CD8-positive, alpha-beta memory T cell (primary cell): Measurements from ENCODE around the gene DIDO1. TPM values are rescaled to one million over a fixed set of nuclear protein-coding genes. Genes with fewer than 3 reads are reported as not detected.

ENCODE experiments used
- CTCF ChIA-PET: fragments of 350-600 bp; sonication (Branson Sonifier 250); formaldehyde crosslinking; loops from one replicate; lab custom pipeline; 2021; ENCODE audit warnings: antibody characterized with exemption; lab: Charles Lee
- POLR2A ChIA-PET: fragments of 350-600 bp; sonication (Branson Sonifier 250); formaldehyde crosslinking; loops from one replicate; lab custom pipeline; 2021; ENCODE audit warnings: antibody characterized with exemption; lab: Charles Lee
- DNase-seq, 5 donors: peaks; one replicate each; pipeline versions ENCODE4 v3.0.0 to v3.0.0-alpha.2; 2020 to 2022; ENCODE audit warnings: mixed read lengths in 1 of 5
- H3K27ac ChIP-seq: one replicate; pipeline ENCODE4 v1.7.0; 2013; ENCODE audit warnings: low read depth, mild to moderate bottlenecking, low read length, moderate library complexity
- H3K27me3 ChIP-seq: 2 replicates; pipeline ENCODE4 v1.7.0; 2013; ENCODE audit warnings: low read length, mild to moderate bottlenecking; ENCODE audit not compliant: insufficient read depth, poor library complexity, severe bottlenecking
- H3K36me3 ChIP-seq: 2 replicates; pipeline ENCODE4 v1.7.0; 2013; ENCODE audit warnings: mild to moderate bottlenecking, low read length, moderate library complexity; ENCODE audit not compliant: insufficient read depth
- H3K4me1 ChIP-seq: 2 replicates; pipeline ENCODE4 v1.7.0; 2013; ENCODE audit warnings: mild to moderate bottlenecking, low read length, moderate library complexity; ENCODE audit not compliant: insufficient read depth
- H3K4me3 ChIP-seq: 2 replicates; pipeline ENCODE4 v1.7.0; 2013; ENCODE audit warnings: mild to moderate bottlenecking, low read length
- H3K9me3 ChIP-seq: 2 replicates; pipeline ENCODE4 v1.7.0; 2013; ENCODE audit warnings: mild to moderate bottlenecking, low read length
- H3K27ac Mint-ChIP-seq, 8 donors: one replicate each; pipeline ENCODE4 v1.8.0; 2020 to 2021; ENCODE audit warnings: mixed read lengths in 8 of 8, mild to moderate bottlenecking in 6 of 8, inconsistent platforms in 3 of 8, moderate library complexity in 3 of 8
- H3K27me3 Mint-ChIP-seq, 2 donors: one replicate each; pipeline ENCODE4 v1.8.0; 2020 to 2021; ENCODE audit warnings: mixed read lengths in 2 of 2, mild to moderate bottlenecking in 1 of 2, moderate library complexity in 1 of 2
- H3K36me3 Mint-ChIP-seq, 3 donors: one replicate each; pipeline ENCODE4 v1.8.0; 2020 to 2021; ENCODE audit warnings: mixed read lengths in 3 of 3, inconsistent platforms in 1 of 3, mild to moderate bottlenecking in 1 of 3
- H3K4me1 Mint-ChIP-seq, 3 donors: one replicate each; pipeline ENCODE4 v1.8.0; 2020 to 2021; ENCODE audit warnings: mixed read lengths in 3 of 3, inconsistent platforms in 1 of 3, mild to moderate bottlenecking in 1 of 3
- H3K4me3 Mint-ChIP-seq, 7 donors: one replicate each; pipeline ENCODE4 v1.8.0; 2020 to 2021; ENCODE audit warnings: mixed read lengths in 7 of 7, mild to moderate bottlenecking in 6 of 7, moderate library complexity in 4 of 7, inconsistent platforms in 2 of 7
- H3K9me3 Mint-ChIP-seq, 5 donors: one replicate each; pipeline ENCODE4 v1.8.0; 2020 to 2022; ENCODE audit warnings: mixed read lengths in 5 of 5, mild to moderate bottlenecking in 3 of 5, moderate library complexity in 2 of 5, inconsistent platforms in 1 of 5
- polyA plus RNA-seq: library from polyadenylated mRNA; unstranded; fragments of 300-500 nt; fragmentation: Illumina TruSeq; gene quantifications from one replicate; pipeline ENCODE4 v1.2.3, GENCODE V29; 2021
- total RNA-seq, 2 experiments: library from RNA; stranded (reverse); gene quantifications; one replicate each; pipeline ENCODE4 v1.2.3, GENCODE V29; 2021

DIDO1 gene
- total and polyA plus RNA-seq, 3 experiments from 2014 or later = 39.0 to 57.3 (median 55.3) TPM

DNA sequence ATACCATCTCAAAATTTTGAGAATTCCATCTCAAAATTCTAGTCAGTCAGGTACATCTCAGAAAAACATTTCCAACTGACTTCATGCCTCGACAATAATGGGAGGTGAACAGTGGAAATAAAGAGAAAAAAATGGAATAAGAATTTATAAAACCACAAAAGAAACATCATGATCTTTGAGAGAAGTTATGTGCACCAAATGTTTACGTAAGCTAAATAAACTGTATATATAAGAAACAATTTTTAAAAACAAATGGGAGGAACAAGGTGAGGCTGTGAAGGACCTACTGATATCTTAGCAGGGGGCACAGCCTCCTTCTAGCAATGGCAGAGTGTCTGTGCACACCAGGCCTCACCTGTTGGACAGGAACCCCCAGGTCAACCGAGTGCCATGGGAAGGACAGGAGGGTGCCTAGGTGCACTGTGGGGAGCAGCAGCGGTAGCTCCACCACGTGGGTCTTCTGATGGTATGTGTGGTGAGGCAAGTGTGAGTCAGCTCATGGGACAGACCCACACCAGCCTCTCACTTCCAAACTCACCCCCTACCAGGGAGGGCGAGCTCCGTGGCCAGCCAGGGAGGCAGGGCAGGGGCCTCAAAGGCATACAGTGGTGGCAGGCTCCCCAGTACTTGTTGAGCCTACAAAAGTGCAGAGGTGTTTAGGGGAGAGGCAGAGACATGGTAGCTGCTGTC lies 23.2 kb downstream of the DIDO1 start:
- Histone ChIP-seq H3K4me3 (no peak overlapping the region), H3K9me3 (no peaks in the 10 kb centered on the region), H3K27ac (no peak overlapping the region), H3K4me1 (peaks cover 25% of the 10 kb centered on the region), H3K27me3 (no peaks in the 10 kb centered on the region), H3K36me3 (peaks cover 57% of the 10 kb centered on the region)
- POLR2A ChIA-PET = interaction anchor here (2.0 kb wide), 1 partner anchor 14 kb away, joined by 8 read pairs; no protein-coding TSS in a partner anchor
- Mint-ChIP-seq H3K27me3 (peaks cover 0 to 2% of the 10 kb centered on the region in 2 donors), H3K4me3 (no peak overlapping the region), H3K36me3 (peaks cover 8 to 71% (median 20%) of the 10 kb centered on the region in 3 donors), H3K27ac (peak overlapping the region in 2 of 8 donors; percentile 4 to 14), H3K4me1 (peaks cover 30 to 43% (median 40%) of the 10 kb centered on the region in 3 donors), H3K9me3 (peaks cover 0 to 1% (median 0%) of the 10 kb centered on the region in 5 donors)
- CTCF ChIA-PET = interaction anchor here (0.8 to 6.3 kb wide), 8 partner anchors 15 to 106 kb away, joined by 3 to 62 read pairs (median 6); partner anchors contain the start of genes BHLHE23 and GID8
- peak in 1 of 5 donors; percentile 45 for DNase-seq

DNA sequence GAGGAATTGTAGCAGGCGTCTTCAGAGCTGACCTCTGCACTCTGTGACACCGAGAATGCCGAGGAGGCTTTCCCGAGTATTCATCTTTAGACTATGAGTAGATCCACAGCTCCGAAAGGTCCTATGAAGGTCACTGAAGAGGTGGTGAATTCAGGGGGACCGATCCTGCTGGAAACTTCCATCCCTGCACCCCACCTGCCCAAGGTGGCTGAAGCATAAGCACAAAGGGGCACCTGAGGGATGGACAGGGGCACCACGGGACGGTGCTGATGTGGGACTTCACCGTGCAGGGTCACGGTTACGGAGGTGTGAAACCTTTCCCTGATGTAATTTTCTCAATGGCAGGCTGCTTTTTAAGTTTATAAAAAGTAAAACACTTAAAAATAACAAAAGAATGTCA lies 24.4 kb downstream of the DIDO1 start:
- Mint-ChIP-seq H3K4me3 (no peak overlapping the region), H3K36me3 (peaks cover 8 to 60% (median 18%) of the 10 kb centered on the region in 3 donors), H3K27me3 (peaks cover 0 to 2% of the 10 kb centered on the region in 2 donors), H3K27ac (peak overlapping the region in 4 of 8 donors; percentile 42 to 87 (median 66)), H3K9me3 (peaks cover 0 to 1% (median 0%) of the 10 kb centered on the region in 5 donors), H3K4me1 (peaks cover 31 to 41% (median 37%) of the 10 kb centered on the region in 3 donors)
- peaks cover 45% of the 10 kb centered on the region for H3K36me3 ChIP-seq
- CTCF ChIA-PET = interaction anchor here (0.9 to 6.3 kb wide), 8 partner anchors 16 to 107 kb away, joined by 3 to 62 read pairs (median 4); no protein-coding TSS in a partner anchor
- no peak overlapping the region for H3K4me3 ChIP-seq
- no peak overlapping the region for H3K27ac ChIP-seq
- H3K4me1 ChIP-seq = peaks cover 24% of the 10 kb centered on the region
- no peaks in the 10 kb centered on the region for H3K9me3 ChIP-seq
- H3K27me3 ChIP-seq = no peaks in the 10 kb centered on the region
- DNase-seq = peak in 1 of 5 donors; percentile 8
- POLR2A ChIA-PET = no interaction called here

DNA sequence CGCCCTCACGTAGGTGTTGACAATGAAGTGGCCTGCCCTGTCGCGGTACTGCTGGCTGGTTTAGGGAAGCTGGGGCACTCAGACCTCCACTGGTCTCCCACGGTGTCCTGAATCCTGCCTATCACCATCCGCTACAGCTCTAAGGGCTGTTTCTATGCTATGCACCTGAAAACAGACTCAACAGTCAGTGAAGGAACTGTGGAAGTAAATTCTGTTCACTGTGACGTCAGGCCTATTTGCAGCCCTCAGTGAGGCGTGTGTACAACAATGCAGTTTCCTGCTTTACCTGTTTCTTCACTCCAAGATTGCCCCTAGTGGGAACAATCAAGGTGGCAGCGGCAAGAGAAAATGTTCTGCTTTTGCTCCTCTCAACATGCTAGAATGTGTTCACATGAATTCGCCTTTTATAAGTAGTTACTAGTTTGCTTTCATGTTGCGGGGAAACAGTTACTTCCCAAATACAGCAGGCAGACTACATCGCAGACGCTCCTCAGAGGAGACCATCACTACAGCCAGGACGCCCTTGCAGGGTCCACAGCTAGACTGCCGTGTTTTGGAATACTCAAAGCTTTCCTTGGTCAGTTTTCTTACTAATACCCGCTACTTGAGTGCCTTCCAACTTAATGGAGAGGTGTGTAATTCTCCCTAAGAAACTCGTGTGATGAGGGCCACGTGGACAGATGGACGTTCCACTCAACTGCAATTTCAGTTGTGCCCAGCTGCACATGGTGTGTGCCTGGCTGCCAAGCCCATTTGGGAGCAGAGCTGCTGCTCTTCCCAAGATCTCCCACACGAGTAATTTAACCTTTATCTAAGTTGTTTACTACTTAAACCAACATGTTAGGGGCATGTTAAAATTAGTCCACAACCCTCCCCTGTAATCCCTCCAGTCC lies 25.4 kb downstream of the DIDO1 start:
- Mint-ChIP-seq H3K9me3 (peaks cover 0 to 1% (median 0%) of the 10 kb centered on the region in 5 donors), H3K4me1 (peaks cover 31 to 37% (median 35%) of the 10 kb centered on the region in 3 donors), H3K36me3 (peaks cover 8 to 56% (median 14%) of the 10 kb centered on the region in 3 donors), H3K4me3 (peak overlapping the region in 1 of 7 donors; percentile 51), H3K27me3 (peaks cover 0 to 2% of the 10 kb centered on the region in 2 donors), H3K27ac (peak overlapping the region; percentile 51 to 87 (median 76))
- ChIA-PET CTCF (interaction anchor here (0.9 to 6.3 kb wide), 9 partner anchors 14 to 108 kb away, joined by 3 to 62 read pairs (median 6); no protein-coding TSS in a partner anchor), POLR2A (interaction anchor here (0.5 to 1.1 kb wide), 2 partner anchors 20 to 39 kb away, joined by 3 read pairs; no protein-coding TSS in a partner anchor)
- H3K9me3 ChIP-seq = no peaks in the 10 kb centered on the region
- H3K4me1 ChIP-seq = peaks cover 24% of the 10 kb centered on the region
- H3K27me3 ChIP-seq = no peaks in the 10 kb centered on the region
- peaks cover 41% of the 10 kb centered on the region for H3K36me3 ChIP-seq
- peak in 2 of 5 donors; percentile 40 to 43 for DNase-seq
- no peak overlapping the region for H3K4me3 ChIP-seq
- no peak overlapping the region for H3K27ac ChIP-seq

DNA sequence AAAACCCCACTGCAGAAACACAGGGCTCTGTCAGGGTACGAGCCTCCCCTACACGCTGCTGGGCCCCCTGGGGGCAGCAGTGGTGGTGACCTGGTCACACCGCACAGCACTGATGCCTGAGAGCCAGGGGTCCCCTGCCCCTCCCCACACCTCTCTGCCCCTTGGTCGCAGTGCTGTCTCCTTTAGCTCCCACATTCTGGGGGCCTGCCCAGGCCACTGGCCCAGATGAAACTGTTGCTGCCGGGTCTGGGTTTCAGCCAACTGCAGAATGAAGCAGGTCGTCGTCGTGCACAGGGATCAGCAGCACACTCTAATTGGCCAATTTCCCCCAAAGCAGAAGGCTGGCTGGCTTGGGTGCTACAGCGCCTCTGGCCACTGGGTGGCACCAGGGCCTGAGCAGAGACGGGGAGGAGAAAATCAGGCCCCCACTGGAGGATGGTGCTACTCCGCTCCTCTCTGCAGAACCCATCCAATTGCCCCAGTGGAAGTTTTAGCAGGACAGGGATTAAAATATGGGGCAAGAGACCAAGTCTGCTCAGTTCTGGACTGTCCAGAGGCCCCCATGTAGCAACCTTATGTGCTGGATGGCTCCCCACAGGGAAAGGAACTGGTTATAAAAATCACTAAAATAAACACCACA lies 26.1 kb downstream of the DIDO1 start:
- peaks cover 41% of the 10 kb centered on the region for H3K36me3 ChIP-seq
- peak overlapping the region in 7 of 8 donors; percentile 78 to 86 (median 84) for H3K27ac Mint-ChIP-seq
- DNase-seq = peak; percentile 60 to 84 (median 71)

DNA sequence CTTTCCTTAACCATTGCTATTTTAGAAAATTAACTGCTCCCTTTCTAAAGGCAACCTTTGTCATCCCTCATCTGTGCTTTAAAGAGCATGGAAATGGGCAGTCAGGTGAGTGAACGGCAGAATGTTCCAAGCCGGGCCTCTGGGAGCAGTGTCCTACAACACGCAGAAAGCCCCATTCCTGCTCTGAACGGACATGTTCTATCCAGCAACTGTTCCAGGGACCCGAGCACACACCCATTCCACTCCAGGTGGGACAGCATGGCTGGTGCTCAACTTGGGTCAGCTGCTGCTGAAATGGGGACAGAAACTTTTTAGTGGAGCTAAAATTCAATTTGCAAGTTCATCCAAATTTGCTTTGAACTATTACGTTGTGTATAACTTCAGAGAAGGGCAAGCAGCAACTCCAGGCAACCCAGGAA lies 26.7 kb downstream of the DIDO1 start:
- DNase-seq = peak in 1 of 5 donors; percentile 44
- peaks cover 24% of the 10 kb centered on the region for H3K4me1 ChIP-seq
- H3K27ac ChIP-seq = no peak overlapping the region
- peaks cover 32 to 37% (median 35%) of the 10 kb centered on the region in 3 donors for H3K4me1 Mint-ChIP-seq
- H3K27ac Mint-ChIP-seq = peak overlapping the region in 5 of 8 donors; percentile 12 to 80 (median 68)
- no peak overlapping the region for H3K4me3 ChIP-seq
- H3K36me3 ChIP-seq = peaks cover 39% of the 10 kb centered on the region
- H3K9me3 Mint-ChIP-seq = peaks cover 0 to 1% (median 0%) of the 10 kb centered on the region in 5 donors
- no peaks in the 10 kb centered on the region for H3K9me3 ChIP-seq
- peaks cover 0 to 56% (median 7%) of the 10 kb centered on the region in 3 donors for H3K36me3 Mint-ChIP-seq
- no peaks in the 10 kb centered on the region for H3K27me3 ChIP-seq
- ChIA-PET CTCF (interaction anchor here (1.2 to 6.3 kb wide), 9 partner anchors 11 to 348 kb away, joined by 3 to 62 read pairs (median 6); no protein-coding TSS in a partner anchor), POLR2A (interaction anchor here (0.6 kb wide), 2 partner anchors 17 to 18 kb away, joined by 4 to 6 read pairs; no protein-coding TSS in a partner anchor)
- H3K27me3 Mint-ChIP-seq = no peaks in the 10 kb centered on the region
- peak overlapping the region in 2 of 7 donors; percentile 15 to 72 for H3K4me3 Mint-ChIP-seq

More for the DNA sequence above, 26.1 kb downstream of the DIDO1 start:
- ChIA-PET POLR2A (interaction anchor here (0.6 to 1.1 kb wide), 2 partner anchors 18 to 21 kb away, joined by 3 to 6 read pairs; no protein-coding TSS in a partner anchor), CTCF (interaction anchor here (0.9 to 6.3 kb wide), 11 partner anchors 12 to 349 kb away, joined by 3 to 62 read pairs (median 6); no protein-coding TSS in a partner anchor)
- H3K27me3 Mint-ChIP-seq = no peaks in the 10 kb centered on the region
- H3K36me3 Mint-ChIP-seq = peaks cover 4 to 56% (median 10%) of the 10 kb centered on the region in 3 donors
- no peak overlapping the region for H3K4me3 ChIP-seq
- H3K27ac ChIP-seq = no peak overlapping the region
- peaks cover 32 to 37% (median 35%) of the 10 kb centered on the region in 3 donors for H3K4me1 Mint-ChIP-seq
- H3K4me3 Mint-ChIP-seq = peak overlapping the region in 5 of 7 donors; percentile 13 to 72 (median 59)
- peaks cover 0 to 1% (median 0%) of the 10 kb centered on the region in 5 donors for H3K9me3 Mint-ChIP-seq
- no peaks in the 10 kb centered on the region for H3K9me3 ChIP-seq
- no peaks in the 10 kb centered on the region for H3K27me3 ChIP-seq
- peaks cover 24% of the 10 kb centered on the region for H3K4me1 ChIP-seq

DNA sequence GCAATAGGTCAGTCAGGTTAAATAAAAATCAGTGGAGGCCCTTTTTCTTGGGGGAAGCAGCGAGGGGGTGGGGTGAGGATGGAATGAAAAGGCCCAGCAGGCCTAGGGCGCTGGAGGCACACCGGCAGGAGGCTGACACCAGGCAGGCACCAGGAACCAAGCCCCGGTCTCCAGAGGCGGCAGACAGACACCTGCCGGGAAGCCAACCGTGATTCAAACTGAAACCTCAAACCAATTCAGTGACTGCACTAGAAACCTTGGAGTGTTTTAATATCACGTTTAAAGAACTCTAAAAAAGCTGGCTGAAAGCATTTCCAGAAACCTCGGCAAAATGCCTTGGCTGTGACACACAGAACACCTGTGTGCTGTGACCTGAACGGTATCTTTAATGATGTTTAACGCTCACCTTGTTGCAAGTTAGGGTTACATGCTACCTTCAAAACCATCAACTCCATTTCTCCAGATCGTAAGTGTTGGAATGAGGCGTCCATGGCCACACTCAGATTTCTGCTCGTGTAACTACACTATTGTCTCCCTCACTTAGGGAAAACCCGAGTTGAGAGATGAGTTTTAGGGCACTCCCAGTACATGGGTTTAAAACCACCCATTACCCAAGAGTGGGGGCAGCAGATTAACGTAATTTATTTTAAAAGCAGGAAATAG lies 27.2 kb downstream of the DIDO1 start:
- ChIA-PET CTCF (interaction anchor here (1.2 to 6.3 kb wide), 9 partner anchors 11 to 348 kb away, joined by 3 to 62 read pairs (median 6); no protein-coding TSS in a partner anchor), POLR2A (interaction anchor here (0.6 kb wide), 2 partner anchors 16 to 19 kb away, joined by 4 to 6 read pairs; no protein-coding TSS in a partner anchor)
- Histone ChIP-seq H3K4me3 (no peak overlapping the region), H3K27me3 (no peaks in the 10 kb centered on the region), H3K27ac (no peak overlapping the region), H3K36me3 (peaks cover 40% of the 10 kb centered on the region), H3K9me3 (no peaks in the 10 kb centered on the region), H3K4me1 (peaks cover 24% of the 10 kb centered on the region)
- Mint-ChIP-seq H3K4me3 (peak overlapping the region in 2 of 7 donors; percentile 6 to 69), H3K27ac (peak overlapping the region in 5 of 8 donors; percentile 41 to 80 (median 58)), H3K27me3 (no peaks in the 10 kb centered on the region), H3K9me3 (peaks cover 0 to 1% (median 0%) of the 10 kb centered on the region in 5 donors), H3K36me3 (peaks cover 5 to 58% (median 8%) of the 10 kb centered on the region in 3 donors), H3K4me1 (peaks cover 32 to 37% (median 35%) of the 10 kb centered on the region in 3 donors)
- peak in 1 of 5 donors; percentile 47 for DNase-seq
